Activated naive CD4-positive, alpha-beta T cell treated with anti-CD3 and anti-CD28 coated beads, Interleukin-2, amount 50 U/mL, for 72 hours (primary cell): ENCODE measurements around the gene RNF227. TPM values are rescaled to one million over a fixed set of nuclear protein-coding genes. Genes with fewer than 3 reads are reported as not detected.
"Not testable (repeated sequence)": the region's sequence is repeated elsewhere in the genome, so short reads cannot be mapped to it uniquely, and the experiment has no call there.

Experiments used
- ATAC-seq, 2 donors: fragments of 150-1000 bp; cut with Tn5 transposase; 2 replicates each; pipeline ENCODE4 v1.10.0; 2021; ENCODE audit warnings: mild to moderate bottlenecking in 2 of 2, moderate library complexity in 2 of 2
- DNase-seq, 2 donors: peaks; one replicate each; pipeline ENCODE4 v3.0.0; 2021 to 2022; ENCODE audit warnings: low spot score in 2 of 2
- H3K27ac Mint-ChIP-seq, 2 donors: one replicate each; pipeline ENCODE4 v1.8.0; 2022; ENCODE audit warnings: mild to moderate bottlenecking in 2 of 2, mixed read lengths in 2 of 2
- H3K36me3 Mint-ChIP-seq, 2 donors: one replicate each; pipeline ENCODE4 v1.8.0; 2022; ENCODE audit warnings: mixed read lengths in 2 of 2
- H3K9me3 Mint-ChIP-seq, 2 donors: one replicate each; pipeline ENCODE4 v1.8.0; 2022; ENCODE audit warnings: mixed read lengths in 2 of 2
- total RNA-seq, 2 donors: library from RNA; stranded (reverse); gene quantifications; one replicate each; pipeline ENCODE4 v1.2.3, GENCODE V29; 2022

Gene RNF227
- total RNA-seq: 1 to 10 TPM; 4.8 to 5.3 TPM

GRCh38 chr17:7915611-7916384 is at the start of gene RNF227:
Gene RNF227 (minus strand): TSS chr17:7916289. CDS start chr17:7916195, 94 bp downstream.
- Mint-ChIP-seq H3K36me3 (peaks cover 12 to 18% of the 10 kb centered on the region in 2 donors), H3K9me3 (no peaks in the 10 kb centered on the region), H3K27ac (peak within 1 kb of the TSS; percentile 88 to 91)
- peak; percentile 84 to 85 for ATAC-seq
- DNase-seq: peak; percentile 85 to 92

GRCh38 chr17:7961421-7961820 is 45.3 kb upstream of the RNF227 start:
- Mint-ChIP-seq H3K27ac (no peak overlapping the region), H3K36me3 (no peaks in the 10 kb centered on the region), H3K9me3 (no peaks in the 10 kb centered on the region)
- ATAC-seq: no peak
- DNase-seq: no peak

DNA sequence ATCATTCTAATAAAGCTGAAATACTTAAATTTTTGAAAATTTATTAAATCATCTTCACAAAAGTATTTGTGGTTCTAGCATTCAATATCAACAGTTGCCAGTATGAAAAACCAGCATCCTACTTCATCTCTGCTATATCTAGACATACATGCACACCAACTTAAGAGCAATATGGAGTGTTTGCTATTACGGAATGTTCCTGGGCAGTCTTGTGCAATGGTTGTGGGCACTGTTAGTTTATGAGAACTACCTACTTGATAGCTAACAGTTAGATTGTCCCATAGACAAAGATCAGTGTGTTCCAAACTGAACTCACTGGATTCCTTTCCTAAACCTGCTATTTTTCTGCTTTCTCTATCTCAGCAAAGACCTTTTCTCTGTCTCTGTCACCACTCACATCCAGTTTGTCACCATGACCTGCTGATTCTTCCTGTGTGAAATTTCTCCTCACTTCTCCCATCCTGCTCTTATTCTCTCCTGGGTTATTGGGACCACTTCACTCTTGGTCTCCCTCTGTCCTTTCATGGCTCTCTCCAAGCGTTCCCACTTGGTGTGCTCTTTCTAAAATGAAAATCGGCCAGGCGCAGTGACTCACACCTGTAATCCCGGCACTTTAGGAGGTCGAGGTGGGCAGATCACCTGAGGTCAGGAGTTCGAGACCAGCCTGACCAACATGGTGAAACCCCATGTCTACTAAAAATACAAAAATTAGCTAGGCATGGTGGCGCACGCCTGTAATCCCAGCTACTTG is 43.6 kb upstream of the RNF227 start:
- DNase-seq: no peak
- ATAC-seq: no peak
- Mint-ChIP-seq H3K36me3 (no peaks in the 10 kb centered on the region), H3K27ac (no peak overlapping the region), H3K9me3 (no peaks in the 10 kb centered on the region)

GRCh38 chr17:7956228-7956965 is 40.3 kb upstream of the RNF227 start:
- no peaks in the 10 kb centered on the region for H3K9me3 Mint-ChIP-seq

DNA sequence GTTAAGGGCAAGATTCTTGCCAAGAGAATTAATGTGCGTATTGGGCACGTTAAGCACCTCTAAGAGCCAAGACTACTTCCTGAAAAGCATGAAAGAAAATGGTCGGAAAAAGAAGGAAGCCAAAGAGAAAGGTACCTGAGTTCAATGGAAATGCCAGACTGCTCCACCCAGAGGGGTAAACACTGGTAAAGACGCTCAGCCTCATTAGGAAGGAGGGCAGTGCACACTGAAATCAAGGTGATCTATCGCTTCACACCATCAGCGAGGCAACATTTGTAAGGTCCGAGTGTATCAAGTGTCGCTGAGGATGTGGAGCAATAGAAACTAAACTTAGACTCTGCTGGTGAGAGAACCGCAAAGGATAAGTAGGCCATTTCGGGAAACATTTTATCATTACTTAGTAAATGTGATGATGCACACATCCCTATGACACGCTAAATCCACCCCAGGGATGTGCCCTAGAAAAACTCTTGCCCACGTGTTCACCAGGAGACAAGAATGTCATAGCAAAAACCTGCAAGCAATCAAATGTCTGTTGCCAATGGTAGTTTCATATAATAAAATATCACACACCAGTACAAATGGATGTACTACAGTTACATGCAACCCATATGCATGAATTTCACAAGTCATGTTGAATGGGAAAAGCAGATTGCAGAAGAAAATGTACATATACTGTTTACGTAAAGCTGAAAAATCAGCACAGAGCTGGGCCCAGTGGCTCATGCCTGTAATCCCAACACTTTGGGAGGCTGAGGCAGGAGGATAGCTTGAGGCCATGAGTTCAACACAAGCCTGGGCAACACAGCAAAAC is 39.5 kb upstream of the RNF227 start:
- DNase-seq: no peak
- ATAC-seq: no peak
- Mint-ChIP-seq H3K9me3 (no peaks in the 10 kb centered on the region), H3K36me3 (no peaks in the 10 kb centered on the region), H3K27ac (no peak overlapping the region)

More at GRCh38 chr17:7956228-7956965, 40.3 kb upstream of the RNF227 start:
- ATAC-seq (no peak), DNase-seq (no peak)
- Mint-ChIP-seq H3K36me3 (no peaks in the 10 kb centered on the region), H3K27ac (no peak overlapping the region)

- peaks cover 0 to 20% of the 10 kb centered on the region in 2 donors for H3K36me3 Mint-ChIP-seq
- not testable (repeated sequence) for ATAC-seq, DNase-seq, H3K27ac Mint-ChIP-seq, H3K9me3 Mint-ChIP-seq
Observed at GRCh38 chr17:7953266-7953665, 37.2 kb upstream of the RNF227 start.

- H3K9me3 Mint-ChIP-seq: no peaks in the 10 kb centered on the region
- H3K27ac Mint-ChIP-seq: peak overlapping the region; percentile 36 to 59
- peak; percentile 97 to 99 for ATAC-seq
- DNase-seq: peak in 1 of 2 donors; percentile 53
- H3K36me3 Mint-ChIP-seq: peaks cover 11 to 24% of the 10 kb centered on the region in 2 donors
Observed at GRCh38 chr17:7951143-7951792, 35.2 kb upstream of the RNF227 start.

DNA sequence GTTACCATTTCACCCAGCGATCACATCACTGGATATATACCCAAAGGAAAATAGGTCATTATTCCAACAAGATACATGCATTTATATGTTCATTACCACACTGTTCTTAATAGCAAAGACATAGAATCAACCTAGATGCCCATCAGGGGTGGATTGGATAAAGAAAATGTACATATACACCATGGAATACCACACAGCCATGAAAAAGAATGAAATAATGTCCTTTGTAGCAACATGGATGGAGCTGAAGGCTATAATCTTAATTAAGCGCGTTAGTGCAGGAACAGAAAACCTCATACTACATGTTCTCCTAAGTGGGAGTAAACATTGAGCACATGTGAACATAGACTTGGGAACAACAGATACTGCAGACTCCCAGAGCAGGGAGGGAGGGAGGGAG is 34.5 kb upstream of the RNF227 start:
- DNase-seq (no peak), ATAC-seq (no peak)
- Mint-ChIP-seq H3K36me3 (peaks cover 14 to 29% of the 10 kb centered on the region in 2 donors), H3K27ac (no peak overlapping the region), H3K9me3 (no peaks in the 10 kb centered on the region)

GRCh38 chr17:7947651-7948050 is 31.6 kb upstream of the RNF227 start:
- no peak for ATAC-seq

DNA sequence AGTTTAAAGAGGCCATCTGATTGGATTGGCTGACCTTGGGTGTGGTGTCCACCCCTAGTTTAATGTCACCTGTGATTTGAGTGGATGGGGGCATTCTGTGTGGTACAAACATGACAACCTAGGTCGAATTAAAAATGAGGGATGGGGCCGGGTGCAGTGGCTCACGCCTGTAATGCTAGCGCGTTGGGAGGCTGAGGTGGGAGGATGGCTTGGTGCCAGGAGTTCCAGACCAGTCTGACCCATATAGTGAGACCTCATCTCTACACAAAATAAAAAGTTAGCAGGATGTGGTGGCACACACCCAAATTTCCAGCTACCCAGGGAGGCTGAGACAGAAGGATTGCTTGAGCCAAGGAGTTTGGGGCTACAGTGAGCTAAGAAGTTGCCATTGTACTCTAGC is 30.4 kb upstream of the RNF227 start:
- ATAC-seq: no peak
- DNase-seq: no peak
- Mint-ChIP-seq H3K9me3 (no peaks in the 10 kb centered on the region), H3K36me3 (peaks cover 25 to 30% of the 10 kb centered on the region in 2 donors), H3K27ac (peak overlapping the region in 1 of 2 donors; percentile 41)

More at GRCh38 chr17:7947651-7948050, 31.6 kb upstream of the RNF227 start:
- Mint-ChIP-seq H3K9me3 (no peaks in the 10 kb centered on the region), H3K27ac (no peak overlapping the region), H3K36me3 (peaks cover 25 to 30% of the 10 kb centered on the region in 2 donors)
- DNase-seq: no peak

DNA sequence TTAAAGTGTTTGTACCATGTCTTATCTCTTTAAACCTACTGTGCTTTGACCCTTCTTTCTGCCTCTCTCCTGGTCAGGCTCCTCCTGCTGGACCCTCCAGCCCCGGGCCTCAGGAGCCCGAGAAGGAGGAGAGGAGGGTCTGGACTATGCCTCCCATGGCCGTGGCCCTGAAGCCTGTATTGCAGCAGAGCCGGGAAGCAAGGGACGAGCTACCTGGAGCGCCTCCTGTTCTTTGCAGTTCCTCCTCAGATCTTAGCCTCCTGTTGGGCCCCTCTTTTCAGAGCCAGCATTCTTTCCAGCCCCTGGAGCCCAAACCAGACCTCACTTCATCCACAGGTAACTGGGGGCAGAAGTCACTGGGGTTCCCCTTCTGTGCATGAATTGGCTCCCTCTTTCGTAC is 29.6 kb upstream of the RNF227 start:
- peak overlapping the region in 1 of 2 donors; percentile 88 for H3K27ac Mint-ChIP-seq
- H3K36me3 Mint-ChIP-seq: peaks cover 25 to 36% of the 10 kb centered on the region in 2 donors
- ATAC-seq (no peak), DNase-seq (no peak)
- H3K9me3 Mint-ChIP-seq: no peaks in the 10 kb centered on the region

DNA sequence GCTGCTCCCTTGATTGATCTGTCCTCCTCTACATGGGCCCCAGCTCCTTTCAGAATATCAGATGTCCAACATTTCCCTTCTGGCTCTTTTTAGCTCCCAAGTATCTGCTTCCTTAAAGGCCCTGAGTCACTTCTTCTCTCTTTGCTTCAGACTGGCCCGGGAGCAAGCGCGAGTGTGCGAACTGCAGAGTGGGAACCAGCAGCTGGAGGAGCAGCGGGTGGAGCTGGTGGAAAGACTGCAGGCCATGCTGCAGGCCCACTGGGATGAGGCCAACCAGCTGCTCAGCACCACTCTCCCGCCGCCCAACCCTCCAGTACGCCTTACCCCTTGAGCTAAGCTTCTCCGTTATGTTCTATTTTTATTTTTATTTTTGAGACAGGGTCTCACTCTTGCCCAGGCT is 28.2 kb upstream of the RNF227 start:
- Mint-ChIP-seq H3K9me3 (no peaks in the 10 kb centered on the region), H3K36me3 (peaks cover 32 to 36% of the 10 kb centered on the region in 2 donors), H3K27ac (peak overlapping the region in 1 of 2 donors; percentile 78)
- ATAC-seq: no peak
- no peak for DNase-seq

DNA sequence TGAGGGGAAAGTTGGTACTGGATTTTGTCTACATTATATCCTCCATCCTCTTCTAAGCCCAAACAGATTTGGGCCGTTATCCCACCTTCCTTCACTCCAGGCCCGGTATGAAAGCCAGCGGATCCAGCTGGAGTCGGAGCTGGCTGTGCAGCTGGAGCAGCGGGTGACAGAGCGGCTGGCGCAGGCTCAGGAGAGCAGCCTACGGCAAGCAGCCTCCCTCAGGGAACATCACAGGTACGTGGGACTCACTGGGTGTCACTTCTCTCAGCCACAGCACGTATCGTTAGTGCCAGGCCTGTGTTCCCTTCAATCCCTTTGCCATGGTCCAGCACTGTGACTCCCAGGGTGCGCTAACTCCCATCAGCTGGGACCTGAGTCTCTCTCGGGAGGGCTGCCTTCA is 27.2 kb upstream of the RNF227 start:
- no peaks in the 10 kb centered on the region for H3K9me3 Mint-ChIP-seq
- H3K36me3 Mint-ChIP-seq: peaks cover 27 to 34% of the 10 kb centered on the region in 2 donors
- ATAC-seq: no peak
- no peak for DNase-seq
- H3K27ac Mint-ChIP-seq: no peak overlapping the region

- Mint-ChIP-seq H3K9me3 (no peaks in the 10 kb centered on the region), H3K36me3 (peaks cover 24 to 26% of the 10 kb centered on the region in 2 donors), H3K27ac (peak overlapping the region in 1 of 2 donors; percentile 44)
- ATAC-seq: no peak
- no peak for DNase-seq
Observed at GRCh38 chr17:7940743-7941142, 24.7 kb upstream of the RNF227 start.

DNA sequence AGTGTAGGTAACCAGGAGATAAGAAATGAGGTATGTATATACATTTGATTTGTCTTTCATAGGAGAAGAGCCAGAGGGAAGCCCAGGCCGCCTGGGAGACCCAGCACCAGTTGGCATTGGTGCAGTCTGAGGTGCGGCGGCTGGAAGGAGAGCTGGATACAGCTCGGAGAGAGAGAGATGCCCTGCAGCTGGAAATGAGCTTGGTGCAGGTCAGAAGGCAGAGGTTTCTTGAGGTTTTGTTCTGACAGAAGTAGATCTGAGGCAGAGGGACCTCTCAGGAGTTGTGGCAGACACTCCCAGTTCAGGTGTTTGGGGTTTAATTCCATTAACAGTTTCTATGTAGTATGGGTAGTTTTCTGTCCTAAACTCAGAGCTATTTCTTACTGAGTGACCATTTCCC is 23.9 kb upstream of the RNF227 start:
- no peak for DNase-seq
- no peak for ATAC-seq
- Mint-ChIP-seq H3K9me3 (no peaks in the 10 kb centered on the region), H3K27ac (peak overlapping the region in 1 of 2 donors; percentile 10), H3K36me3 (peaks cover 24 to 30% of the 10 kb centered on the region in 2 donors)

GRCh38 chr17:7935859-7936258 is 19.8 kb upstream of the RNF227 start:
- H3K36me3 Mint-ChIP-seq: peaks cover 42 to 53% of the 10 kb centered on the region in 2 donors
- H3K27ac Mint-ChIP-seq: no peak overlapping the region
- no peaks in the 10 kb centered on the region for H3K9me3 Mint-ChIP-seq
- DNase-seq (no peak), ATAC-seq (no peak)
